IMR-90 (cell line): ENCODE measurements around the gene TRNT1. TPM values are rescaled to one million over a fixed set of nuclear protein-coding genes. Genes with fewer than 3 reads are reported as not detected.

Experiments used
- ATAC-seq: fragments of 200-7000 bp; cut with Tn5 transposase; 2 replicates; pipeline ENCODE4 v1.9.1; 2020; ENCODE audit warnings: low read depth, mild to moderate bottlenecking, moderate library complexity
- BruUV-seq: library from RNA; stranded (reverse); fragments of 400-500 nt; replicated peaks from 2 replicates; lab custom pipeline; 2021; lab: Mats Ljungman, UMichigan
- CTCF ChIA-PET: fragments of 300-600 bp; formaldehyde crosslinking; extraction: SDS; loops from one replicate; lab custom pipeline; 2021; ENCODE audit warnings: antibody characterized with exemption; lab: Yijun Ruan, JAX
- POLR2A ChIA-PET: fragments of 300-600 bp; sonication (Branson Sonifier 250); formaldehyde crosslinking; loops from one replicate; lab custom pipeline; 2022; ENCODE audit warnings: antibody characterized with exemption; ENCODE audit not compliant: unreplicated experiment; lab: Charles Lee
- DNase-seq: peaks from one replicate; pipeline ENCODE4 v3.0.0; 2013
- H2AFZ ChIP-seq: replicated peaks from 2 replicates; pipeline ENCODE3; 2013; ENCODE audit warnings: low read length, mild to moderate bottlenecking; ENCODE audit not compliant: poor library complexity
- H2AK5ac ChIP-seq: 2 replicates; pipeline ENCODE4 v1.6.1; 2013; ENCODE audit warnings: low read depth, low read length, inconsistent platforms
- H2AK9ac ChIP-seq: replicated peaks from 2 replicates; pipeline ENCODE3; 2013; ENCODE audit warnings: mild to moderate bottlenecking, low read depth, low read length, moderate library complexity; ENCODE audit not compliant: poor library complexity
- H2BK120ac ChIP-seq: 2 replicates; pipeline ENCODE4 v1.6.1; 2013; ENCODE audit warnings: low read depth, low read length, inconsistent platforms
- H2BK15ac ChIP-seq: 3 replicates; pipeline ENCODE4 v1.6.1; 2013; ENCODE audit warnings: low read depth, low read length, inconsistent platforms
- H2BK20ac ChIP-seq: 2 replicates; pipeline ENCODE4 v1.6.1; 2013; ENCODE audit warnings: low read depth, mild to moderate bottlenecking, inconsistent platforms, low read length, moderate library complexity
- H2BK5ac ChIP-seq: 2 replicates; pipeline ENCODE4 v1.6.1; 2013; ENCODE audit warnings: mild to moderate bottlenecking, low read depth, low read length, inconsistent platforms; ENCODE audit not compliant: poor library complexity, severe bottlenecking
- H3K14ac ChIP-seq: replicated peaks from 2 replicates; pipeline ENCODE4 v1.6.1; 2013; ENCODE audit warnings: low read depth, low read length, inconsistent platforms
- H3K18ac ChIP-seq: 2 replicates; pipeline ENCODE4 v1.6.1; 2013; ENCODE audit warnings: low read depth, low read length, control low read depth
- H3K23ac ChIP-seq: 2 replicates; pipeline ENCODE4 v1.6.1; 2013; ENCODE audit warnings: low read depth, low read length, inconsistent platforms
- H3K27ac ChIP-seq: 2 replicates; pipeline ENCODE4 v1.5.1; 2013; ENCODE audit warnings: mild to moderate bottlenecking, control low read depth, low read length; ENCODE audit not compliant: insufficient read depth
- H3K27me3 ChIP-seq: 2 replicates; pipeline ENCODE4 v1.6.1; 2013; ENCODE audit warnings: low read length; ENCODE audit not compliant: control insufficient read depth, insufficient read depth
- H3K36me3 ChIP-seq: 2 replicates; pipeline ENCODE4 v1.6.1; 2013; ENCODE audit warnings: low read length, mixed read lengths; ENCODE audit not compliant: control insufficient read depth, insufficient read depth
- H3K4ac ChIP-seq: 2 replicates; pipeline ENCODE4 v1.6.1; 2013; ENCODE audit warnings: low read depth, low read length, inconsistent platforms
- H3K4me1 ChIP-seq: 2 replicates; pipeline ENCODE4 v1.6.1; 2013; ENCODE audit warnings: low read length, mixed read lengths; ENCODE audit not compliant: control insufficient read depth, insufficient read depth
- H3K4me2 ChIP-seq: 2 replicates; pipeline ENCODE4 v1.6.1; 2013; ENCODE audit warnings: low read depth, mild to moderate bottlenecking, control low read depth, low read length, moderate library complexity
- H3K4me3 ChIP-seq: 2 replicates; pipeline ENCODE4 v1.5.1; 2013; ENCODE audit warnings: low read depth, mild to moderate bottlenecking, control low read depth, low read length, moderate library complexity; ENCODE audit not compliant: insufficient read depth
- H3K56ac ChIP-seq: 2 replicates; pipeline ENCODE4 v1.6.1; 2013; ENCODE audit warnings: low read length, inconsistent platforms; ENCODE audit not compliant: insufficient read depth; ENCODE audit errors: extremely low read depth
- H3K79me1 ChIP-seq, 2 experiments: 2 replicates each; pipeline ENCODE4 v1.6.1; 2013; ENCODE audit warnings: low read length in 2 of 2, inconsistent platforms in 1 of 2, low read depth in 1 of 2
- H3K9ac ChIP-seq: 2 replicates; pipeline ENCODE4 v1.6.1; 2013; ENCODE audit warnings: low read depth, low read length, control low read depth
- H3K9me1 ChIP-seq: 2 replicates; pipeline ENCODE4 v1.6.1; 2013; ENCODE audit warnings: low read length, inconsistent platforms; ENCODE audit not compliant: insufficient read depth
- H3K9me3 ChIP-seq: 2 replicates; pipeline ENCODE4 v1.6.1; 2013; ENCODE audit warnings: low read length; ENCODE audit not compliant: control insufficient read depth, insufficient read depth
- H4K20me1 ChIP-seq: 2 replicates; pipeline ENCODE4 v1.6.1; 2013; ENCODE audit warnings: low read length, inconsistent platforms; ENCODE audit not compliant: insufficient read depth
- H4K5ac ChIP-seq: 2 replicates; pipeline ENCODE4 v1.6.1; 2013; ENCODE audit warnings: mild to moderate bottlenecking, low read depth, low read length, control low read depth
- H4K8ac ChIP-seq, 2 experiments: 2 replicates each; pipeline ENCODE4 v1.6.1; 2013; ENCODE audit warnings: low read depth in 2 of 2, low read length in 2 of 2, control low read depth in 1 of 2, inconsistent platforms in 1 of 2
- H4K91ac ChIP-seq: 2 replicates; pipeline ENCODE4 v1.6.1; 2013; ENCODE audit warnings: low read depth, low read length, inconsistent platforms; ENCODE audit not compliant: insufficient read depth
- BHLHE40 ChIP-seq: fragments of 150-350 bp; IDR thresholded peaks from 2 replicates; pipeline ENCODE4 v1.6.1; 2016; ENCODE audit warnings: mild to moderate bottlenecking, low read depth, low read length
- CEBPB ChIP-seq: IDR thresholded peaks from 2 replicates; pipeline ENCODE4 v1.6.1; 2012; ENCODE audit warnings: low read depth, low read length, improper control_type of control experiment
- CHD1 ChIP-seq: IDR thresholded peaks from 2 replicates; pipeline ENCODE4 v1.6.1; 2012; ENCODE audit warnings: low read depth, low read length, improper control_type of control experiment
- CTCF ChIP-seq: conservative IDR thresholded peaks from 2 replicates; pipeline ENCODE4 v1.5.1; 2012; ENCODE audit warnings: mild to moderate bottlenecking, low read depth, low read length, improper control_type of control experiment
- FOS ChIP-seq: fragments of 150-350 bp; IDR thresholded peaks from 2 replicates; pipeline ENCODE4 v1.6.1; 2016; ENCODE audit warnings: low read depth, low read length
- MAFK ChIP-seq: IDR thresholded peaks from 2 replicates; pipeline ENCODE4 v1.6.1; 2012; ENCODE audit warnings: low read depth, low read length, improper control_type of control experiment
- MAZ ChIP-seq: IDR thresholded peaks from 2 replicates; pipeline ENCODE4 v1.6.1; 2012; ENCODE audit warnings: low read depth, mild to moderate bottlenecking, low read length, improper control_type of control experiment, moderate library complexity, borderline replicate concordance
- MXI1 ChIP-seq: IDR thresholded peaks from 2 replicates; pipeline ENCODE4 v1.6.1; 2012; ENCODE audit warnings: low read depth, mild to moderate bottlenecking, low read length, moderate library complexity, borderline replicate concordance
- NFE2L2 ChIP-seq: fragments of 150-350 bp; IDR thresholded peaks from 2 replicates; pipeline ENCODE4 v1.6.1; 2016; ENCODE audit warnings: low read depth, mild to moderate bottlenecking, low read length
- POLR2A ChIP-seq: IDR thresholded peaks from 2 replicates; pipeline ENCODE4 v1.6.1; 2012; ENCODE audit warnings: mild to moderate bottlenecking, low read depth, low read length
- RAD21 ChIP-seq: IDR thresholded peaks from 2 replicates; pipeline ENCODE4 v1.6.1; 2012; ENCODE audit warnings: low read length, improper control_type of control experiment
- RCOR1 ChIP-seq: IDR thresholded peaks from 2 replicates; pipeline ENCODE4 v1.6.1; 2012; ENCODE audit warnings: mild to moderate bottlenecking, low read length, improper control_type of control experiment; ENCODE audit not compliant: insufficient replicate concordance
- RFX5 ChIP-seq: IDR thresholded peaks from 2 replicates; pipeline ENCODE4 v1.8.0; 2012; ENCODE audit warnings: low read depth, mild to moderate bottlenecking, low read length, moderate library complexity
- SMC3 ChIP-seq: fragments of 150-350 bp; IDR thresholded peaks from 2 replicates; pipeline ENCODE4 v1.6.1; 2016; ENCODE audit warnings: low read depth, mild to moderate bottlenecking, antibody characterized with exemption, low read length, moderate library complexity
- USF2 ChIP-seq: fragments of 150-350 bp; IDR thresholded peaks from 2 replicates; pipeline ENCODE4 v1.6.1; 2017; ENCODE audit warnings: mild to moderate bottlenecking, antibody characterized with exemption, low read length, low read depth
- WGBS, 2 experiments: methylation state at CpG; one replicate each; pipeline versions ENCODE4 v1.1.5 to v1.1.7; 2013; ENCODE audit warnings: missing lambda C conversion rate in 2 of 2; ENCODE audit not compliant: insufficient read length in 1 of 2; ENCODE audit errors: extremely low coverage in 2 of 2; 5-methylcytosine and 5-hydroxymethylcytosine counted together
- dilution Hi-C: fragments of 300-500 bp; cut with HindIII; formaldehyde crosslinking; loops from one replicate; pipeline ENCODE4 v1.14.3; 2018; ENCODE audit warnings: low sequenced_read_pairs; ENCODE audit not compliant: unreplicated experiment
- in situ Hi-C: fragments of 300-500 bp; cut with MboI; formaldehyde crosslinking; loops from 3 replicates; pipeline ENCODE4 v1.14.3; 2019; ENCODE audit warnings: low sequenced_read_pairs, inconsistent platforms, mixed read lengths
- intact Hi-C: fragments of 100-400 bp; cut with micrococcal nuclease; formaldehyde crosslinking; loops from 2 replicates; pipeline ENCODE4 v1.10.0; 2022
- polyA plus RNA-seq, 3 experiments: library from polyadenylated mRNA; depleted of rRNA; stranded (reverse); fragments of >200 nt; gene quantifications; 2 replicates each; pipeline ENCODE4 v1.2.3, GENCODE V29; 2012; ENCODE audit warnings: low replicate concordance in 1 of 3
- total RNA-seq: library from RNA; depleted of rRNA; stranded (reverse); fragments of >200 nt; gene quantifications from 2 replicates; pipeline ENCODE4 v1.2.3, GENCODE V29; 2012
- TF ChIP-seq, protein P1 (sequence below): fragments of 150-350 bp; IDR thresholded peaks from 2 replicates; pipeline ENCODE4 v1.6.1; 2016; ENCODE audit warnings: low read depth, mild to moderate bottlenecking, low read length, moderate library complexity, borderline replicate concordance

TRNT1 gene
- total and polyA plus RNA-seq, 2 of the 4 experiments (the other 2 are of a cell fraction): 11.8 to 12.3 TPM

GRCh38 chr3:3154879-3155610, 28.3 kb downstream of the TRNT1 start:
- Histone ChIP-seq H3K14ac (no peak overlapping the region), H3K27ac (no peak overlapping the region), H4K20me1 (no peaks in the 10 kb centered on the region), H3K23ac (no peak overlapping the region), H3K4ac (no peak overlapping the region), H4K5ac (no peak overlapping the region), H3K4me3 (no peak overlapping the region), H4K8ac (no peak overlapping the region), H2AK9ac (no peak overlapping the region), H3K79me1 (peaks cover 0 to 3% of the 10 kb centered on the region in 2 experiments; a peak in 2 of 4 replicates), H2AK5ac (no peak overlapping the region), H3K56ac (no peak overlapping the region), H2BK5ac (no peak overlapping the region), H2AFZ (no peak overlapping the region), H3K9me1 (no peaks in the 10 kb centered on the region), H2BK20ac (no peak overlapping the region), H3K4me2 (no peak overlapping the region), H3K18ac (no peak overlapping the region), H2BK120ac (no peak overlapping the region), H3K9ac (no peak overlapping the region), H3K9me3 (no peaks in the 10 kb centered on the region), H4K91ac (no peak overlapping the region), H3K27me3 (no peaks in the 10 kb centered on the region), H3K4me1 (no peaks in the 10 kb centered on the region), H3K36me3 (peaks cover 26% of the 10 kb centered on the region), H2BK15ac (no peak overlapping the region)
- no TSS peak for BruUV-seq
- in situ Hi-C loops (no loop called here), intact Hi-C loops (no loop called here), dilution Hi-C loops (no loop called here)
- ChIA-PET POLR2A (no interaction called here), CTCF (interaction anchor here (1.2 kb wide), 1 partner anchor 14 kb away, joined by 4 read pairs; no protein-coding TSS in a partner anchor)
- TF ChIP-seq SMC3 (no peak), MXI1 (no peak), USF2 (no peak), CEBPB (no peak), RFX5 (no peak), BHLHE40 (no peak), FOS (no peak), MAFK (no peak), MAZ (no peak), POLR2A (no peak), CHD1 (no peak), RAD21 (no peak), NFE2L2 (no peak), CTCF (no peak), RCOR1 (no peak)
- TF ChIP-seq, protein P1, sequence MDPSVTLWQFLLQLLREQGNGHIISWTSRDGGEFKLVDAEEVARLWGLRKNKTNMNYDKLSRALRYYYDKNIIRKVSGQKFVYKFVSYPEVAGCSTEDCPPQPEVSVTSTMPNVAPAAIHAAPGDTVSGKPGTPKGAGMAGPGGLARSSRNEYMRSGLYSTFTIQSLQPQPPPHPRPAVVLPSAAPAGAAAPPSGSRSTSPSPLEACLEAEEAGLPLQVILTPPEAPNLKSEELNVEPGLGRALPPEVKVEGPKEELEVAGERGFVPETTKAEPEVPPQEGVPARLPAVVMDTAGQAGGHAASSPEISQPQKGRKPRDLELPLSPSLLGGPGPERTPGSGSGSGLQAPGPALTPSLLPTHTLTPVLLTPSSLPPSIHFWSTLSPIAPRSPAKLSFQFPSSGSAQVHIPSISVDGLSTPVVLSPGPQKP: no peak
- ATAC-seq (no peak), DNase-seq (no peak)
- 93% methylated on average over 2 of the region's 5 CpGs; no CpG with 5 or more reads in 1 of the 2 experiments for WGBS, 2 experiments
